ENCODE results near the gene TMEM190.

DNA sequence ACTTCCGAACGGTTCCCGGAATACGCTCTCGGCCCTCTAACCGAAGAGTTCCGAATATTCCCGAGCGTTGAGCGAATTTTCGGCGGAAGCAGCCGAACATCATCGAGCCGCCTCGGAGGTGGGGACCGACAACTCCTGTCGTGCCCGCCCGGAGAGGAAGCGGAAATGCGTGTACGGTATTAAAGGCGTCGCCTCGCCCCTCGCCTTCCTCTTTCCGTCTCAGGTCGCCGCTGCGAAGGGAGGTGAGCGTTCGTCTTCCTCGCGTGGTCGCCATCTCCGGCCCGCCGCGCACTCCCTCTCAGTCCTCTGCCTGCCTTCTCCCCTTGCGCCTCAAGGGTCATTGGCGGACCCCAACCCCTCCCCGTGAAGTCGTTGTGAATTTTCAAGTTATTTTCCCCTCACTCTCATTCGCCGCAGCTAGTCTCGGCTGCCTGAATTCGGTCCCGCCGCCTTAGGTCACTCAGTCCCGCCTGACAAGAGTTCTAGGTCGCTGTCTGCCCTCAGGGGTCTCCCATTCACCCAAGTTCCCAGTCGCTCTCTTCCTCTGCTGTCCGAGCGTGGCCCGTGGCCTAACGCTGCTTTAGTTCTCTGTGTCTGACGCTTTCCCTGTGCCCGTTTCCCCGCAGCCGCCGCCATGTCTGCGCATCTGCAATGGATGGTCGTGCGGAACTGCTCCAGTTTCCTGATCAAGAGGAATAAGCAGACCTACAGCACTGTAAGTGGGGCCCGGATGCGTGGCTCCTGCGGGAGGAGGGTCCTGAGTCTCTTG is 9.3 kb downstream of the TMEM190 start, which contains the start of gene RPL28:
- TF ChIP-seq, protein P1, sequence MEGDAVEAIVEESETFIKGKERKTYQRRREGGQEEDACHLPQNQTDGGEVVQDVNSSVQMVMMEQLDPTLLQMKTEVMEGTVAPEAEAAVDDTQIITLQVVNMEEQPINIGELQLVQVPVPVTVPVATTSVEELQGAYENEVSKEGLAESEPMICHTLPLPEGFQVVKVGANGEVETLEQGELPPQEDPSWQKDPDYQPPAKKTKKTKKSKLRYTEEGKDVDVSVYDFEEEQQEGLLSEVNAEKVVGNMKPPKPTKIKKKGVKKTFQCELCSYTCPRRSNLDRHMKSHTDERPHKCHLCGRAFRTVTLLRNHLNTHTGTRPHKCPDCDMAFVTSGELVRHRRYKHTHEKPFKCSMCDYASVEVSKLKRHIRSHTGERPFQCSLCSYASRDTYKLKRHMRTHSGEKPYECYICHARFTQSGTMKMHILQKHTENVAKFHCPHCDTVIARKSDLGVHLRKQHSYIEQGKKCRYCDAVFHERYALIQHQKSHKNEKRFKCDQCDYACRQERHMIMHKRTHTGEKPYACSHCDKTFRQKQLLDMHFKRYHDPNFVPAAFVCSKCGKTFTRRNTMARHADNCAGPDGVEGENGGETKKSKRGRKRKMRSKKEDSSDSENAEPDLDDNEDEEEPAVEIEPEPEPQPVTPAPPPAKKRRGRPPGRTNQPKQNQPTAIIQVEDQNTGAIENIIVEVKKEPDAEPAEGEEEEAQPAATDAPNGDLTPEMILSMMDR (IDR thresholded peaks at IDR 0.05) = peak in 1 of 6 experiments; percentile 25
- TF ChIP-seq POLR2A (IDR thresholded peaks at IDR 0.05) = peak; percentile 98
